ENCODE measurements around the gene LMLN. TPM values are rescaled to one million over a fixed set of nuclear protein-coding genes. Genes with fewer than 3 reads are reported as not detected.

LMLN gene
- total and polyA plus RNA-seq, 2 of the 13 experiments (the other 11 are each of a cell fraction or from before 2014, with no cell fraction given), result 1.2 to 1.8 TPM

GRCh38 chr3:198019115-198019514 is 59.1 kb downstream of the LMLN start:
- Histone ChIP-seq H3K4me1 (ENCODE audit: insufficient read depth, low read length) (no peaks in the 10 kb centered on the region), H3K4me3 (replicated peaks in 1 of 3; ENCODE audit: insufficient read depth in 1 of 3, low read depth in 2 of 3, low read length in 3 of 3) (no peak overlapping the region), H3K9me3 (ENCODE audit: low read length) (no peaks in the 10 kb centered on the region), H4K20me1 (ENCODE audit: insufficient read depth, low read length) (no peaks in the 10 kb centered on the region), H3K27me3 (ENCODE audit: control insufficient read depth in 1 of 2, insufficient read depth in 2 of 2, low read length in 2 of 2) (no peaks in the 10 kb centered on the region), H2AFZ (ENCODE audit: low read length) (no peak overlapping the region), H3K79me2 (ENCODE audit: insufficient read depth, low read length) (no peaks in the 10 kb centered on the region), H3K9ac (ENCODE audit: insufficient read depth, low read depth, low read length) (no peak overlapping the region), H3K27ac (ENCODE audit: extremely low read length, insufficient read depth, low read length) (no peak overlapping the region), H3K36me3 (replicated peaks in 1 of 2; ENCODE audit: control insufficient read depth in 1 of 2, insufficient read depth in 2 of 2, low read length in 2 of 2) (no peaks in the 10 kb centered on the region), H3K4me2 (ENCODE audit: low read depth, low read length) (no peak overlapping the region)
- FAIRE-seq (no peak), ATAC-seq (no peak), DNase-seq (ENCODE audit: low spot score) (no peak)
- ChIA-PET CTCF (ENCODE audit: low intra/inter-chr PET ratio, low total read pairs) (no interaction called here), POLR2A (no interaction called here)
- WGBS (ENCODE audit: low lambda C conversion rate), result 96% methylated on average over 2 of the region's 2 CpGs
- in situ Hi-C loops (cut with HindIII; ENCODE audit: extremely low pct_ligation_motif_present, low pct_unique_long_range_greater_than_20kb), result no loop called here
- intact Hi-C loops (cut with micrococcal nuclease; ENCODE audit: unreplicated experiment), result no loop called here
- no TSS peak for BruUV-seq (replicated peaks)
- no peak for TF ChIP-seq KDM5B (CRISPR knock-in tag; IDR thresholded peaks at IDR 0.05; ENCODE audit: borderline replicate concordance)

- in situ Hi-C loops (cut with HindIII; ENCODE audit: extremely low pct_ligation_motif_present, low pct_unique_long_range_greater_than_20kb) (no loop called here), intact Hi-C loops (cut with micrococcal nuclease; ENCODE audit: unreplicated experiment) (no loop called here)
- Histone ChIP-seq H3K4me3 (replicated peaks in 1 of 3; ENCODE audit: insufficient read depth in 1 of 3, low read depth in 2 of 3, low read length in 3 of 3) (no peak overlapping the region), H4K20me1 (ENCODE audit: insufficient read depth, low read length) (no peaks in the 10 kb centered on the region), H3K9me3 (ENCODE audit: low read length) (no peaks in the 10 kb centered on the region), H3K27me3 (ENCODE audit: control insufficient read depth in 1 of 2, insufficient read depth in 2 of 2, low read length in 2 of 2) (no peaks in the 10 kb centered on the region), H3K4me2 (ENCODE audit: low read depth, low read length) (no peak overlapping the region), H3K79me2 (ENCODE audit: insufficient read depth, low read length) (no peaks in the 10 kb centered on the region), H3K9ac (ENCODE audit: insufficient read depth, low read depth, low read length) (no peak overlapping the region), H3K36me3 (replicated peaks in 1 of 2; ENCODE audit: control insufficient read depth in 1 of 2, insufficient read depth in 2 of 2, low read length in 2 of 2) (no peaks in the 10 kb centered on the region), H3K4me1 (ENCODE audit: insufficient read depth, low read length) (no peaks in the 10 kb centered on the region), H3K27ac (ENCODE audit: extremely low read length, insufficient read depth, low read length) (no peak overlapping the region), H2AFZ (ENCODE audit: low read length) (no peak overlapping the region)
- FAIRE-seq, result no peak
- TF ChIP-seq MAFF (IDR thresholded peaks at IDR 0.05; ENCODE audit: low read depth, low read length) (peak; percentile 53), MAFK (conservative IDR thresholded peaks at IDR 0.05 in 1 of 2, IDR thresholded peaks at IDR 0.05 in 1 of 2; ENCODE audit: low read length in 2 of 2) (peak; percentile 61 to 76)
- TF ChIP-seq, protein P1, sequence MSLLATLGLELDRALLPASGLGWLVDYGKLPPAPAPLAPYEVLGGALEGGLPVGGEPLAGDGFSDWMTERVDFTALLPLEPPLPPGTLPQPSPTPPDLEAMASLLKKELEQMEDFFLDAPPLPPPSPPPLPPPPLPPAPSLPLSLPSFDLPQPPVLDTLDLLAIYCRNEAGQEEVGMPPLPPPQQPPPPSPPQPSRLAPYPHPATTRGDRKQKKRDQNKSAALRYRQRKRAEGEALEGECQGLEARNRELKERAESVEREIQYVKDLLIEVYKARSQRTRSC (CRISPR knock-in tag; IDR thresholded peaks at IDR 0.05; ENCODE audit: low read depth), result no peak
- CTCF ChIA-PET (ENCODE audit: low intra/inter-chr PET ratio, low total read pairs), result no interaction called here
- BruUV-seq (replicated peaks), result no TSS peak
- WGBS (ENCODE audit: low lambda C conversion rate), result 84% methylated on average over 5 of the region's 5 CpGs
- POLR2A ChIA-PET, result no interaction called here
- DNase-seq (ENCODE audit: low spot score), result no peak
- ATAC-seq, result no peak
Measured at GRCh38 chr3:198021320-198021719, 61.3 kb downstream of the LMLN start.

All from HepG2 (cell line).